Measurements from ENCODE around the gene PTGES2.

DNA sequence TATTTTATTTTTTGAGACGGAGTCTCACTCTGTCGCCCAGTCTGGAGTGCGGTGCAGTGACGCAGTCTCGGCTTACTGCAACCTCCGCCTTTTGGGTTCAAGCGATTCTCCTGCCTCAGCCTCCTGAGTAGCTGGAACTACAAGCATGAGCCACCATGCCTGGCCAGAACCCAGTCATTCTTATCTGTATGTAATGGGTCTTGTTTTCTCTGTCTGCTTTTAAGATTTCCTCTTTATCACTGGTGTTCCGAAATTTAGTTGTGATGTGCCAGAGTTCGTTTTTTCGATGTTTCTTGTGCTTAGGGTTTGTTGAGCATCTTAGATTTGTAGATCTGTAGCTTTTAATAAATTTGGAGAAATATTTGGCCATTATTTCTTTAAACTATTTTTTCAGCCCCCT, 40.3 kb downstream of the PTGES2 start:
- TF ChIP-seq CTCF (IDR thresholded peaks at IDR 0.05) (no peak), POLR2A (IDR thresholded peaks at IDR 0.05) (no peak), POLR2AphosphoS5 (IDR thresholded peaks at IDR 0.05) (no peak), EP300 (IDR thresholded peaks at IDR 0.05) (no peak)
